ENCODE data around the gene SCMH1.

SCMH1 gene

GRCh38 chr1:41013024-41013423 is 229.1 kb downstream of the SCMH1 start:
- H3K27me3 ChIP-seq (ENCODE audit: insufficient read depth, low read length, poor library complexity): no peaks in the 10 kb centered on the region
- H3K4ac ChIP-seq (ENCODE audit: low read depth, low read length): no peak overlapping the region
- H3K18ac ChIP-seq (ENCODE audit: low read length): no peak overlapping the region

GRCh38 chr1:41010345-41010744 is 231.8 kb downstream of the SCMH1 start:
- H2AK5ac ChIP-seq (ENCODE audit: low read length): no peak overlapping the region
- no peak overlapping the region for H2BK120ac ChIP-seq (ENCODE audit: low read depth, low read length)
- peaks cover 32% of the 10 kb centered on the region for H3K36me3 ChIP-seq (ENCODE audit: control insufficient read depth, insufficient read depth, low read length)

More at GRCh38 chr1:41013024-41013423, 229.1 kb downstream of the SCMH1 start:
- H3K4me1 ChIP-seq (ENCODE audit: control insufficient read depth, low read depth, low read length): no peaks in the 10 kb centered on the region
- H2BK5ac ChIP-seq (ENCODE audit: low read length): no peak overlapping the region
- no peak overlapping the region for H3K56ac ChIP-seq (ENCODE audit: low read length)
- H2BK15ac ChIP-seq (replicated peaks; ENCODE audit: low read depth): no peak overlapping the region
- no peak overlapping the region for H3K4me2 ChIP-seq (ENCODE audit: low read length)
- H3K4me3 ChIP-seq (ENCODE audit: low read length): no peak overlapping the region
- H4K5ac ChIP-seq (ENCODE audit: low read length): no peak overlapping the region
- no peak for DNase-seq
- H2BK120ac ChIP-seq (ENCODE audit: low read depth, low read length): no peak overlapping the region
- no CpG with 5 or more reads among the region's 6 CpGs for WGBS (ENCODE audit: extremely low coverage, insufficient coverage, low lambda C conversion rate)
- H3K79me1 ChIP-seq (ENCODE audit: low read length): no peaks in the 10 kb centered on the region
- H2AK5ac ChIP-seq (ENCODE audit: low read length): no peak overlapping the region
- no peak overlapping the region for H3K27ac ChIP-seq (ENCODE audit: low read depth, low read length)
- no peak overlapping the region for H3K23ac ChIP-seq (ENCODE audit: low read length)
- H4K8ac ChIP-seq (ENCODE audit: low read depth, low read length): no peak overlapping the region
- H3K9ac ChIP-seq (ENCODE audit: low read length): no peak overlapping the region
- H3K79me2 ChIP-seq (ENCODE audit: control insufficient read depth, insufficient read depth, low read length): no peaks in the 10 kb centered on the region
- H3K36me3 ChIP-seq (ENCODE audit: control insufficient read depth, insufficient read depth, low read length): peaks cover 27% of the 10 kb centered on the region

GRCh38 chr1:41009466-41009865 is 232.6 kb downstream of the SCMH1 start:
- H3K4me1 ChIP-seq (ENCODE audit: control insufficient read depth, low read depth, low read length): no peaks in the 10 kb centered on the region
- H3K18ac ChIP-seq (ENCODE audit: low read length): no peak overlapping the region
- H3K27me3 ChIP-seq (ENCODE audit: insufficient read depth, low read length, poor library complexity): no peaks in the 10 kb centered on the region
- H3K4me2 ChIP-seq (ENCODE audit: low read length): no peak overlapping the region
- H3K56ac ChIP-seq (ENCODE audit: low read length): no peak overlapping the region
- no peak overlapping the region for H4K5ac ChIP-seq (ENCODE audit: low read length)
- no peak overlapping the region for H2BK15ac ChIP-seq (replicated peaks; ENCODE audit: low read depth)
- DNase-seq: no peak
- H2AK5ac ChIP-seq (ENCODE audit: low read length): no peak overlapping the region
- no peak overlapping the region for H2BK120ac ChIP-seq (ENCODE audit: low read depth, low read length)
- no peak overlapping the region for H2BK5ac ChIP-seq (ENCODE audit: low read length)
- H3K4ac ChIP-seq (ENCODE audit: low read depth, low read length): no peak overlapping the region
- no peak overlapping the region for H3K27ac ChIP-seq (ENCODE audit: low read depth, low read length)
- no peaks in the 10 kb centered on the region for H3K79me2 ChIP-seq (ENCODE audit: control insufficient read depth, insufficient read depth, low read length)
- WGBS (ENCODE audit: extremely low coverage, insufficient coverage, low lambda C conversion rate): no CpG with 5 or more reads among the region's 8 CpGs
- peaks cover 2% of the 10 kb centered on the region for H3K79me1 ChIP-seq (ENCODE audit: low read length)
- no peak overlapping the region for H4K8ac ChIP-seq (ENCODE audit: low read depth, low read length)
- no peak overlapping the region for H3K9ac ChIP-seq (ENCODE audit: low read length)
- peaks cover 32% of the 10 kb centered on the region for H3K36me3 ChIP-seq (ENCODE audit: control insufficient read depth, insufficient read depth, low read length)
- no peak overlapping the region for H3K23ac ChIP-seq (ENCODE audit: low read length)
- H3K4me3 ChIP-seq (ENCODE audit: low read length): no peak overlapping the region

More at GRCh38 chr1:41010345-41010744, 231.8 kb downstream of the SCMH1 start:
- no peak overlapping the region for H4K5ac ChIP-seq (ENCODE audit: low read length)
- WGBS (ENCODE audit: extremely low coverage, insufficient coverage, low lambda C conversion rate): no CpG with 5 or more reads among the region's 1 CpG
- H2BK15ac ChIP-seq (replicated peaks; ENCODE audit: low read depth): no peak overlapping the region
- no peak overlapping the region for H3K23ac ChIP-seq (ENCODE audit: low read length)
- no peak overlapping the region for H3K56ac ChIP-seq (ENCODE audit: low read length)
- H3K27ac ChIP-seq (ENCODE audit: low read depth, low read length): no peak overlapping the region
- peaks cover 2% of the 10 kb centered on the region for H3K79me1 ChIP-seq (ENCODE audit: low read length)
- no peak overlapping the region for H3K18ac ChIP-seq (ENCODE audit: low read length)
- no peak overlapping the region for H3K9ac ChIP-seq (ENCODE audit: low read length)
- no peaks in the 10 kb centered on the region for H3K79me2 ChIP-seq (ENCODE audit: control insufficient read depth, insufficient read depth, low read length)
- no peak overlapping the region for H3K4ac ChIP-seq (ENCODE audit: low read depth, low read length)
- H3K4me3 ChIP-seq (ENCODE audit: low read length): no peak overlapping the region
- no peak for DNase-seq
- no peaks in the 10 kb centered on the region for H3K4me1 ChIP-seq (ENCODE audit: control insufficient read depth, low read depth, low read length)
- H4K8ac ChIP-seq (ENCODE audit: low read depth, low read length): no peak overlapping the region
- H3K27me3 ChIP-seq (ENCODE audit: insufficient read depth, low read length, poor library complexity): no peaks in the 10 kb centered on the region
- no peak overlapping the region for H2BK5ac ChIP-seq (ENCODE audit: low read length)
- no peak overlapping the region for H3K4me2 ChIP-seq (ENCODE audit: low read length)

- H3K4me2 ChIP-seq (ENCODE audit: low read length): no peak overlapping the region
- H3K23ac ChIP-seq (ENCODE audit: low read length): no peak overlapping the region
- no peak overlapping the region for H3K4me3 ChIP-seq (ENCODE audit: low read length)
- no peak overlapping the region for H3K4ac ChIP-seq (ENCODE audit: low read depth, low read length)
- no peak overlapping the region for H4K5ac ChIP-seq (ENCODE audit: low read length)
- peaks cover 2% of the 10 kb centered on the region for H3K79me1 ChIP-seq (ENCODE audit: low read length)
- no peaks in the 10 kb centered on the region for H3K27me3 ChIP-seq (ENCODE audit: insufficient read depth, low read length, poor library complexity)
- H2BK15ac ChIP-seq (replicated peaks; ENCODE audit: low read depth): no peak overlapping the region
- no CpG with 5 or more reads among the region's 19 CpGs for WGBS (ENCODE audit: extremely low coverage, insufficient coverage, low lambda C conversion rate)
- H2BK5ac ChIP-seq (ENCODE audit: low read length): no peak overlapping the region
- peaks cover 36% of the 10 kb centered on the region for H3K36me3 ChIP-seq (ENCODE audit: control insufficient read depth, insufficient read depth, low read length)
- no peak overlapping the region for H2AK5ac ChIP-seq (ENCODE audit: low read length)
- H3K9ac ChIP-seq (ENCODE audit: low read length): no peak overlapping the region
- DNase-seq: no peak
- no peak overlapping the region for H3K18ac ChIP-seq (ENCODE audit: low read length)
- no peak overlapping the region for H2BK120ac ChIP-seq (ENCODE audit: low read depth, low read length)
- H3K27ac ChIP-seq (ENCODE audit: low read depth, low read length): no peak overlapping the region
- H4K8ac ChIP-seq (ENCODE audit: low read depth, low read length): no peak overlapping the region
- no peak overlapping the region for H3K56ac ChIP-seq (ENCODE audit: low read length)
- H3K4me1 ChIP-seq (ENCODE audit: control insufficient read depth, low read depth, low read length): no peaks in the 10 kb centered on the region
- H3K79me2 ChIP-seq (ENCODE audit: control insufficient read depth, insufficient read depth, low read length): no peaks in the 10 kb centered on the region
Measured at GRCh38 chr1:41006942-41007865, 234.9 kb downstream of the SCMH1 start.

GRCh38 chr1:41005876-41006275 is 236.2 kb downstream of the SCMH1 start:
- Histone ChIP-seq H3K4me2 (ENCODE audit: low read length) (no peak overlapping the region), H3K79me1 (ENCODE audit: low read length) (peaks cover 2% of the 10 kb centered on the region), H3K36me3 (ENCODE audit: control insufficient read depth, insufficient read depth, low read length) (peaks cover 31% of the 10 kb centered on the region), H4K8ac (ENCODE audit: low read depth, low read length) (no peak overlapping the region), H3K4ac (ENCODE audit: low read depth, low read length) (no peak overlapping the region), H3K9ac (ENCODE audit: low read length) (no peak overlapping the region), H3K79me2 (ENCODE audit: control insufficient read depth, insufficient read depth, low read length) (no peaks in the 10 kb centered on the region), H3K4me1 (ENCODE audit: control insufficient read depth, low read depth, low read length) (no peaks in the 10 kb centered on the region), H3K23ac (ENCODE audit: low read length) (no peak overlapping the region), H2BK15ac (replicated peaks; ENCODE audit: low read depth) (no peak overlapping the region), H2BK5ac (ENCODE audit: low read length) (no peak overlapping the region), H3K56ac (ENCODE audit: low read length) (no peak overlapping the region), H3K27me3 (ENCODE audit: insufficient read depth, low read length, poor library complexity) (no peaks in the 10 kb centered on the region), H4K5ac (ENCODE audit: low read length) (no peak overlapping the region), H2BK120ac (ENCODE audit: low read depth, low read length) (no peak overlapping the region), H3K27ac (ENCODE audit: low read depth, low read length) (no peak overlapping the region), H3K18ac (ENCODE audit: low read length) (no peak overlapping the region), H3K4me3 (ENCODE audit: low read length) (no peak overlapping the region), H2AK5ac (ENCODE audit: low read length) (no peak overlapping the region)
- no CpG with 5 or more reads among the region's 5 CpGs for WGBS (ENCODE audit: extremely low coverage, insufficient coverage, low lambda C conversion rate)
- DNase-seq: no peak

All from mesendoderm (in vitro differentiated cells).